H9 (cell line): ENCODE measurements around the gene CORIN. TPM values are rescaled to one million over a fixed set of nuclear protein-coding genes. Genes with fewer than 3 reads are reported as not detected.

ENCODE experiments used
- DNase-seq: peaks from one replicate; pipeline ENCODE4 v3.0.0-alpha.2; 2017
- H2AFZ ChIP-seq: one replicate; pipeline ENCODE4 v1.6.1; 2013; ENCODE audit warnings: mild to moderate bottlenecking, low read length, control low read depth, moderate library complexity
- H2AK5ac ChIP-seq: 2 replicates; pipeline ENCODE4 v1.6.1; 2013; ENCODE audit warnings: low read length, control low read depth, mixed read lengths; ENCODE audit not compliant: insufficient read length
- H2BK120ac ChIP-seq: one replicate; pipeline ENCODE4 v1.6.1; 2013; ENCODE audit warnings: low read depth, mild to moderate bottlenecking, low read length, control low read depth, inconsistent platforms; ENCODE audit not compliant: poor library complexity, severe bottlenecking
- H2BK12ac ChIP-seq: 2 replicates; pipeline ENCODE4 v1.6.1; 2013; ENCODE audit warnings: low read length, control low read depth, mixed read lengths, low read depth; ENCODE audit not compliant: insufficient read length
- H2BK15ac ChIP-seq: 2 replicates; pipeline ENCODE4 v1.6.1; 2013; ENCODE audit warnings: low read depth, low read length, control low read depth
- H2BK20ac ChIP-seq: one replicate; pipeline ENCODE4 v1.6.1; 2013; ENCODE audit warnings: low read depth, mild to moderate bottlenecking, low read length, control low read depth, inconsistent platforms; ENCODE audit not compliant: poor library complexity, severe bottlenecking
- H2BK5ac ChIP-seq: 2 replicates; pipeline ENCODE4 v1.6.1; 2013; ENCODE audit warnings: low read length, control low read depth, mixed read lengths; ENCODE audit not compliant: insufficient read length
- H3K14ac ChIP-seq: 2 replicates; pipeline ENCODE4 v1.6.1; 2013; ENCODE audit warnings: low read length, control low read depth; ENCODE audit not compliant: insufficient read depth
- H3K18ac ChIP-seq: 2 replicates; pipeline ENCODE4 v1.6.1; 2013; ENCODE audit warnings: low read depth, mild to moderate bottlenecking, mixed read lengths, low read length, control low read depth; ENCODE audit not compliant: insufficient read length
- H3K23ac ChIP-seq: 2 replicates; pipeline ENCODE4 v1.6.1; 2013; ENCODE audit warnings: low read length, control low read depth, mixed read lengths, low read depth; ENCODE audit not compliant: insufficient read length
- H3K23me2 ChIP-seq: 2 replicates; pipeline ENCODE4 v1.6.1; 2013; ENCODE audit warnings: low read depth, mild to moderate bottlenecking, mixed read lengths, low read length, control low read depth; ENCODE audit not compliant: insufficient read length, poor library complexity, severe bottlenecking
- H3K27ac ChIP-seq: 2 replicates; pipeline ENCODE4 v1.5.1; 2013; ENCODE audit warnings: low read length, control low read depth, mixed read lengths, low read depth; ENCODE audit not compliant: insufficient read length
- H3K27me3 ChIP-seq: 2 replicates; pipeline ENCODE4 v1.6.1; 2013; ENCODE audit warnings: low read length, control low read depth, inconsistent platforms; ENCODE audit not compliant: insufficient read depth
- H3K4ac ChIP-seq: 2 replicates; pipeline ENCODE4 v1.6.1; 2013; ENCODE audit warnings: low read depth, mild to moderate bottlenecking, control low read depth, inconsistent platforms, low read length, moderate library complexity
- H3K4me1 ChIP-seq: 2 replicates; pipeline ENCODE4 v1.6.1; 2013; ENCODE audit warnings: low read length, control low read depth, inconsistent platforms; ENCODE audit not compliant: insufficient read depth
- H3K4me2 ChIP-seq: 2 replicates; pipeline ENCODE4 v1.6.1; 2013; ENCODE audit warnings: low read length, control low read depth, mixed read lengths; ENCODE audit not compliant: insufficient read length, insufficient read depth
- H3K56ac ChIP-seq: 2 replicates; pipeline ENCODE4 v1.6.1; 2013; ENCODE audit warnings: low read depth, mild to moderate bottlenecking, mixed read lengths, low read length, control low read depth; ENCODE audit not compliant: insufficient read length
- H3K79me1 ChIP-seq: 2 replicates; pipeline ENCODE4 v1.6.1; 2013; ENCODE audit warnings: low read depth, mild to moderate bottlenecking, moderate library complexity, low read length, control low read depth, inconsistent platforms; ENCODE audit not compliant: insufficient read depth, poor library complexity, severe bottlenecking
- H3K79me2 ChIP-seq: 2 replicates; pipeline ENCODE4 v1.6.1; 2013; ENCODE audit warnings: low read length, control low read depth, inconsistent platforms; ENCODE audit not compliant: insufficient read depth
- H3K9ac ChIP-seq: 2 replicates; pipeline ENCODE4 v1.6.1; 2013; ENCODE audit warnings: low read length, control low read depth, mixed read lengths; ENCODE audit not compliant: insufficient read length; ENCODE audit errors: extremely low read depth
- H3K9me3 ChIP-seq: one replicate; pipeline ENCODE4 v1.6.1; 2013; ENCODE audit warnings: low read depth, low read length, inconsistent platforms; ENCODE audit not compliant: control insufficient read depth
- H3T11ph ChIP-seq: one replicate; pipeline ENCODE4 v1.6.1; 2013; ENCODE audit warnings: mild to moderate bottlenecking, low read length, control low read depth, inconsistent platforms
- H4K20me1 ChIP-seq: one replicate; pipeline ENCODE4 v1.6.1; 2013; ENCODE audit not compliant: control insufficient read depth, insufficient read length, insufficient read depth
- H4K5ac ChIP-seq: 2 replicates; pipeline ENCODE4 v1.6.1; 2013; ENCODE audit warnings: low read depth, mild to moderate bottlenecking, mixed read lengths, low read length, control low read depth; ENCODE audit not compliant: insufficient read length
- H4K8ac ChIP-seq: replicated peaks from 2 replicates; pipeline ENCODE4 v1.6.1; 2013; ENCODE audit warnings: low read length, control low read depth, mixed read lengths, low read depth; ENCODE audit not compliant: insufficient read length
- H4K91ac ChIP-seq: 2 replicates; pipeline ENCODE4 v1.6.1; 2013; ENCODE audit warnings: low read depth, mild to moderate bottlenecking, moderate library complexity, mixed read lengths, low read length, control low read depth; ENCODE audit not compliant: insufficient read length
- H3K27ac Mint-ChIP-seq, 3 experiments: 2 replicates in 2 of 3; 3 replicates in 1 of 3; pipeline ENCODE4 v1.8.0; 2020 to 2021; ENCODE audit warnings: mixed read lengths in 3 of 3, mild to moderate bottlenecking in 1 of 3, moderate library complexity in 1 of 3
- H3K27me3 Mint-ChIP-seq: 2 replicates; pipeline ENCODE4 v1.8.0; 2021; ENCODE audit warnings: low read depth, mild to moderate bottlenecking, moderate library complexity, mixed read lengths
- H3K36me3 Mint-ChIP-seq, 3 experiments: 2 replicates in 2 of 3; 3 replicates in 1 of 3; pipeline ENCODE4 v1.8.0; 2020 to 2021; ENCODE audit warnings: low read depth in 3 of 3, mixed read lengths in 3 of 3; ENCODE audit not compliant: insufficient read depth in 1 of 3
- H3K4me1 Mint-ChIP-seq, 2 experiments: 2 replicates each; pipeline ENCODE4 v1.8.0; 2020; ENCODE audit warnings: mixed read lengths in 2 of 2
- H3K4me3 Mint-ChIP-seq, 2 experiments: 2 replicates in 1 of 2; 3 replicates in 1 of 2; pipeline ENCODE4 v1.8.0; 2020 to 2021; ENCODE audit warnings: mild to moderate bottlenecking in 2 of 2, mixed read lengths in 2 of 2, moderate library complexity in 1 of 2
- H3K9me3 Mint-ChIP-seq, 2 experiments: 2 replicates in 1 of 2; 3 replicates in 1 of 2; pipeline ENCODE4 v1.8.0; 2020; ENCODE audit warnings: mild to moderate bottlenecking in 2 of 2, mixed read lengths in 2 of 2, moderate library complexity in 1 of 2
- WGBS: extraction: QIAGEN DNeasy Blood & Tissue Kit; methylation state at CpG from one replicate; pipeline ENCODE4 v1.1.7; 2013; ENCODE audit warnings: missing lambda C conversion rate, low lambda C conversion rate, mixed read lengths; ENCODE audit not compliant: insufficient read length; ENCODE audit errors: extremely low coverage; 5-methylcytosine and 5-hydroxymethylcytosine counted together
- total RNA-seq: library from RNA; stranded (reverse); gene quantifications from 2 replicates; pipeline ENCODE4 v1.2.1, GENCODE V29; 2021
- TF ChIP-seq, protein P1 (sequence below): fragments of 200-600 bp; sonication (generic); conservative IDR thresholded peaks from 3 replicates; pipeline ENCODE4 v1.8.0; 2021; ENCODE audit warnings: antibody characterized with exemption, mild to moderate bottlenecking

CORIN gene
- total RNA-seq, 1 experiment from 2014 or later: 0.39 TPM

DNA sequence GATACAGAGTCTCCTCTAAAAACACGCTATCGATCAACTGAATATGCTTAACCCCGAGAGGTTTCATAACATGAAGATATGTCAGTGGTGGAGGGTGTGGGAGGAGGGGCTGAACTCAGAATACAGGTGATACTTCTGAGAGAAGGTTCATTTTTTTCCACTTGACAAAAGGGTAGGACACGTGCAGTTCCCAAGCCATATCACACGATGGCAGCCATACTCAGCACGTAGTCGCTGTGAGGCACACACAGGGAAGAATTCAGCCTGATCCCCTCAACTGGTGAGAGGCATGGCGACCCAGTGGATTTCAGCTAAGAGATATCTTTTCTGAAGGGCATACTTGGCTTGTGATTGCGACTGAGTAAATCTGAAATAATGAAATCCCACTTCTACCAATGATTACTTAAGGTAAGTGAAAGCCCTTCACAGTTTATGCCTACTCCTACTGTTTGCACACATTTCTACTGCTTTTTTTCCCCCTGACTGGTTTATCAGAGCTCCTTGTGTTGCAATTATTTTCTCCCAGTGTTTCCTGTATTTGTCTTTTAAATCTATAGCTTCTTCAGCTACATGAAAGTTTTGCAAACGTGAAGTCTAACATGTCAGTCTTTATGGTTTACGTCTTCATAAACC lies 133.1 kb downstream of the CORIN start:
- Histone ChIP-seq H3K23me2 (no peaks in the 10 kb centered on the region), H2AK5ac (no peak overlapping the region), H3K9ac (no peak overlapping the region), H3K9me3 (no peaks in the 10 kb centered on the region), H3K23ac (no peak overlapping the region), H2AFZ (no peak overlapping the region), H4K20me1 (no peaks in the 10 kb centered on the region), H3K4me1 (no peaks in the 10 kb centered on the region), H3K18ac (no peak overlapping the region), H3K27ac (no peak overlapping the region), H3K27me3 (no peaks in the 10 kb centered on the region), H3K4ac (no peak overlapping the region), H3T11ph (no peak overlapping the region), H4K5ac (no peak overlapping the region), H3K4me2 (no peak overlapping the region), H2BK5ac (no peak overlapping the region), H3K79me1 (no peaks in the 10 kb centered on the region), H4K91ac (no peak overlapping the region), H3K79me2 (no peaks in the 10 kb centered on the region), H2BK15ac (no peak overlapping the region), H2BK120ac (no peak overlapping the region), H4K8ac (no peak overlapping the region), H3K56ac (no peak overlapping the region), H3K14ac (no peak overlapping the region), H2BK20ac (no peak overlapping the region), H2BK12ac (no peak overlapping the region)
- Mint-ChIP-seq H3K27ac (no peak overlapping the region), H3K4me1 (peaks cover 8% of the 10 kb centered on the region in 2 experiments; a peak in 3 of 4 replicates), H3K36me3 (no peaks in the 10 kb centered on the region), H3K4me3 (no peak overlapping the region), H3K27me3 (no peaks in the 10 kb centered on the region; the same call in 1 of the 2 replicates), H3K9me3 (no peaks in the 10 kb centered on the region)
- TF ChIP-seq, protein P1, sequence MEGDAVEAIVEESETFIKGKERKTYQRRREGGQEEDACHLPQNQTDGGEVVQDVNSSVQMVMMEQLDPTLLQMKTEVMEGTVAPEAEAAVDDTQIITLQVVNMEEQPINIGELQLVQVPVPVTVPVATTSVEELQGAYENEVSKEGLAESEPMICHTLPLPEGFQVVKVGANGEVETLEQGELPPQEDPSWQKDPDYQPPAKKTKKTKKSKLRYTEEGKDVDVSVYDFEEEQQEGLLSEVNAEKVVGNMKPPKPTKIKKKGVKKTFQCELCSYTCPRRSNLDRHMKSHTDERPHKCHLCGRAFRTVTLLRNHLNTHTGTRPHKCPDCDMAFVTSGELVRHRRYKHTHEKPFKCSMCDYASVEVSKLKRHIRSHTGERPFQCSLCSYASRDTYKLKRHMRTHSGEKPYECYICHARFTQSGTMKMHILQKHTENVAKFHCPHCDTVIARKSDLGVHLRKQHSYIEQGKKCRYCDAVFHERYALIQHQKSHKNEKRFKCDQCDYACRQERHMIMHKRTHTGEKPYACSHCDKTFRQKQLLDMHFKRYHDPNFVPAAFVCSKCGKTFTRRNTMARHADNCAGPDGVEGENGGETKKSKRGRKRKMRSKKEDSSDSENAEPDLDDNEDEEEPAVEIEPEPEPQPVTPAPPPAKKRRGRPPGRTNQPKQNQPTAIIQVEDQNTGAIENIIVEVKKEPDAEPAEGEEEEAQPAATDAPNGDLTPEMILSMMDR: peak; percentile 68
- no CpG with 5 or more reads among the region's 11 CpGs for WGBS
- DNase-seq: peak; percentile 70
